ENCODE data around the gene HOXC11. TPM values are rescaled to one million over a fixed set of nuclear protein-coding genes. Genes with fewer than 3 reads are reported as not detected.

HOXC11 gene
- total RNA-seq, 1 experiment from 2014 or later, result 5.7 TPM

DNA sequence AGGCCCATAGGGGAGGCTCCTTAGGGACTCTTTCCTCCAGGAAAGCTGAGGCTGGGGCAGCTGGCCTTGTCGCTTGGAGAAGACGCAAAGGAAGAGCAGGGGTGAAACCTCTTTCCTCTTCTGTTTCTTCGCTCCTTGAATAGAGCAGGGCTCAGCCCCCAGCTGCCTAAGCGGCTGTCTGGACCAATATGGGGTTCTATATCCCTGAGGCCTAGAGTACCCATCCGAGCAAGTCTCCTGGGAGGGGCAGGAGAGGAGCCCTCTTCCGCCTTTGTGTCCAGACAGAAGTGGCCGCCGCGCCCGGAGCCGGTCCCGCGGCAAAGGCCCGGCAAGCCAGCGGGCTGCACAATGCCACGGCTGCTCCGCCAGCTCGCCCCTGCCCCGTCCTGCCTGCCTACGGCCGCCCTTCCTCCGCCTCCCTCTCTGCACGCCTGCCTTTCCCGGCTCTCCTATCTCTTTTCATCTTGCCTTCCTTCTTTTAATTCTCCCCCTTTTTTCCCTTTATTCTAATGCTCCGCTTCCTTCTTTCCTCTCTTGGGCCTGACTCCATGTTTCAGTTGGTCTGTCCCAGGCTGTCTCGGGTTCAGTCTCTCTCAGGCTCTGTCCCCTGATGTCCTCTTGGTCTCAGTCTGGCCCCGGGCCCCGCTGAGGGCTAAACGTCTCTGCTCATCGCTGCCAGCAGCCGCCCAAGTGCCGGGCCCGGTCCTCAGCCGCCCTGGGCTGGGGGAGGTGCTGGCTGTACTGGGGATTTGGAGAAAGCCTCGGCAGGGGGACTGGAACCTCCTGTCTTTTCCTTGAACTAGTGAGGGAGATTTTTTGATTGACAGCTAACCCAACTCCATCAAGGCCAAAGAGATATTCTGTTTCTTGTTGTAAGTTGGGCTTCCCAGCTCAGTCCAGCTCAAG, 24.5 kb downstream of the HOXC11 start:
- Histone ChIP-seq H3K27ac (ENCODE audit: low read depth, low read length, poor library complexity, severe bottlenecking) (peak overlapping the region; percentile 98), H3K36me3 (ENCODE audit: insufficient read depth, low read length, poor library complexity, severe bottlenecking) (peaks cover 3% of the 10 kb centered on the region), H3K9me3 (ENCODE audit: low read depth, low read length, poor library complexity, severe bottlenecking) (no peaks in the 10 kb centered on the region), H3K4me3 (ENCODE audit: low read depth, low read length, poor library complexity, severe bottlenecking) (peak overlapping the region; percentile 70), H3K27me3 (replicated peaks; ENCODE audit: insufficient read depth, low read depth, low read length, poor library complexity) (no peaks in the 10 kb centered on the region), H3K4me1 (ENCODE audit: insufficient read depth, low read length, poor library complexity, severe bottlenecking) (peaks cover 72% of the 10 kb centered on the region)
- no TSS peak for BruUV-seq (replicated peaks)
- intact Hi-C loops (cut with micrococcal nuclease; ENCODE audit: unreplicated experiment), result no loop called here
- CTCF ChIA-PET, result interaction anchor here (0.8 to 1.9 kb wide), 3 partner anchors 8 to 12 kb away, joined by 3 to 19 read pairs (median 5); partner anchors contain the start of genes HOXC10 and HOXC8
- POLR2A ChIA-PET (ENCODE audit: low non-redundant PET), result interaction anchor here (0.6 kb wide), 1 partner anchor 10 kb away, joined by 9 read pairs; no protein-coding TSS in a partner anchor
- DNase-seq (ENCODE audit: low spot score), result peak; percentile 56
- TF ChIP-seq, protein P1, sequence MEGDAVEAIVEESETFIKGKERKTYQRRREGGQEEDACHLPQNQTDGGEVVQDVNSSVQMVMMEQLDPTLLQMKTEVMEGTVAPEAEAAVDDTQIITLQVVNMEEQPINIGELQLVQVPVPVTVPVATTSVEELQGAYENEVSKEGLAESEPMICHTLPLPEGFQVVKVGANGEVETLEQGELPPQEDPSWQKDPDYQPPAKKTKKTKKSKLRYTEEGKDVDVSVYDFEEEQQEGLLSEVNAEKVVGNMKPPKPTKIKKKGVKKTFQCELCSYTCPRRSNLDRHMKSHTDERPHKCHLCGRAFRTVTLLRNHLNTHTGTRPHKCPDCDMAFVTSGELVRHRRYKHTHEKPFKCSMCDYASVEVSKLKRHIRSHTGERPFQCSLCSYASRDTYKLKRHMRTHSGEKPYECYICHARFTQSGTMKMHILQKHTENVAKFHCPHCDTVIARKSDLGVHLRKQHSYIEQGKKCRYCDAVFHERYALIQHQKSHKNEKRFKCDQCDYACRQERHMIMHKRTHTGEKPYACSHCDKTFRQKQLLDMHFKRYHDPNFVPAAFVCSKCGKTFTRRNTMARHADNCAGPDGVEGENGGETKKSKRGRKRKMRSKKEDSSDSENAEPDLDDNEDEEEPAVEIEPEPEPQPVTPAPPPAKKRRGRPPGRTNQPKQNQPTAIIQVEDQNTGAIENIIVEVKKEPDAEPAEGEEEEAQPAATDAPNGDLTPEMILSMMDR (conservative IDR thresholded peaks at IDR 0.05; ENCODE audit: low read depth, low read length), result no peak
- no peak for TF ChIP-seq EZH2 (IDR thresholded peaks at IDR 0.05; ENCODE audit: borderline replicate concordance, low read depth, low read length, poor library complexity, severe bottlenecking)

DNA sequence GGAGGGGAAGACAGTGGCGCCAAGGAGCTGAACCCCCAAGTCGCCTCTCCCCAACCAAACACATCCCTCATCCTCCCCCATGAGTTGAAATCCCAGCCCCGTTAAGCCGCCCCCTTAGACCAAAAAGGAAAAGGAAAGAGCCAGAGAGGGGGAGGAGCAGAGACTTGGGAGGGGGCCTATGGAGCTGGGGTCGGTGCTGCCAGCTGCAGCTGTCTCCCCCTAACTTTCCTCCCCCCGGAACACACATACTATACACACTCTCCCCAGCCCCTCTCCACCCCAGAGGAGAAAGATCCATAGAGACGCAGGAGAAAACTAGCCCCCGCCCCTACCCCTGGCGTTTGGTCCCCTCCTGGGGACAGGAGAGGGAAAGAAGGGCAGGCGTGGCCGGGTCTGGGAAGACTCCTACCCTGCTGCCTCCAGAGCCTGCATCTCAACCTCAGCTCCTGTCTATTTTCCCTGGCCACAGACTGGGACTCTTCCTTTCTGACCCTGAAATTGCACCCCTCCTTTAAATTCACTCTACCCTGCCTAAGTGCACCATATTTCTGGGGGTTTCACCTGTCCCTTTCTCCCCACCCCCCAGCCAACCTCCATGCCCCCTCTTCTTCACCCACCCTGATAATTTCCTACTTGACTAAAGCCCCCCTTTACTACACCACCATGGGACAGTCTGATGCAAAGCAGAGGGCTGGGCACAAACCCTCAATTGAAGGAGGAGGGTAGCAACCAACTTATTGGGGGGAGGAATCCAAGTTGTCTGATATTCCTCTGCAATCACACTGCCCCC, 25.4 kb downstream of the HOXC11 start:
- no peak for DNase-seq (ENCODE audit: low spot score)
- Histone ChIP-seq H3K27ac (ENCODE audit: low read depth, low read length, poor library complexity, severe bottlenecking) (peak overlapping the region; percentile 98), H3K4me3 (ENCODE audit: low read depth, low read length, poor library complexity, severe bottlenecking) (peak overlapping the region; percentile 70), H3K27me3 (replicated peaks; ENCODE audit: insufficient read depth, low read depth, low read length, poor library complexity) (no peaks in the 10 kb centered on the region), H3K9me3 (ENCODE audit: low read depth, low read length, poor library complexity, severe bottlenecking) (no peaks in the 10 kb centered on the region), H3K36me3 (ENCODE audit: insufficient read depth, low read length, poor library complexity, severe bottlenecking) (peaks cover 9% of the 10 kb centered on the region), H3K4me1 (ENCODE audit: insufficient read depth, low read length, poor library complexity, severe bottlenecking) (peaks cover 72% of the 10 kb centered on the region)
- intact Hi-C loops (cut with micrococcal nuclease; ENCODE audit: unreplicated experiment), result no loop called here
- CTCF ChIA-PET, result interaction anchor here (1.8 kb wide), 1 partner anchor 11 kb away, joined by 19 read pairs; the partner anchor contains the start of gene HOXC8
- TF ChIP-seq EZH2 (IDR thresholded peaks at IDR 0.05; ENCODE audit: borderline replicate concordance, low read depth, low read length, poor library complexity, severe bottlenecking), result no peak
- TF ChIP-seq, protein P1 (conservative IDR thresholded peaks at IDR 0.05; ENCODE audit: low read depth, low read length), result no peak
- POLR2A ChIA-PET (ENCODE audit: low non-redundant PET), result interaction anchor here (0.6 kb wide), 1 partner anchor 10 kb away, joined by 9 read pairs; no protein-coding TSS in a partner anchor
- BruUV-seq (replicated peaks), result no TSS peak

DNA sequence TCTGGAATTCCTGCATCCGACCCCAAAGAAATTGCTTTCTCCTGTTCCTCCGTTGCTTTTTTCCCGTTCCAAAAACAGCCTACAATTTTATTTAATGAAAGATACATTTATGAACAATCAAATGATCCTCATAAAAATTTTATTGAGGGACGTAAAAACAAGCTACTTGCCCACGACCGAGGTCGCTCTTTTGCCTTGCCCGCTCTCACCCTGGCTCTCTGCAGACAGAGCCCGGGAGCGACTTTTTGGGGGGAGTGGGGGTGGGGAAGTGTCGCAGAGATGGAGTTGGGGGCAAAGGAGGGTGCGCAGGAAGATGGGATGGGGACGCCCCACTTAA, 25.9 kb downstream of the HOXC11 start:
- Histone ChIP-seq H3K4me1 (ENCODE audit: insufficient read depth, low read length, poor library complexity, severe bottlenecking) (peaks cover 70% of the 10 kb centered on the region), H3K27me3 (replicated peaks; ENCODE audit: insufficient read depth, low read depth, low read length, poor library complexity) (no peaks in the 10 kb centered on the region), H3K9me3 (ENCODE audit: low read depth, low read length, poor library complexity, severe bottlenecking) (no peaks in the 10 kb centered on the region), H3K27ac (ENCODE audit: low read depth, low read length, poor library complexity, severe bottlenecking) (peak overlapping the region; percentile 98), H3K4me3 (ENCODE audit: low read depth, low read length, poor library complexity, severe bottlenecking) (peak overlapping the region; percentile 70), H3K36me3 (ENCODE audit: insufficient read depth, low read length, poor library complexity, severe bottlenecking) (peaks cover 9% of the 10 kb centered on the region)
- intact Hi-C loops (cut with micrococcal nuclease; ENCODE audit: unreplicated experiment), result no loop called here
- POLR2A ChIA-PET (ENCODE audit: low non-redundant PET), result interaction anchor here (1.1 kb wide), 1 partner anchor 11 kb away, joined by 5 read pairs; no protein-coding TSS in a partner anchor
- no peak for DNase-seq (ENCODE audit: low spot score)
- BruUV-seq (replicated peaks), result TSS peak; percentile 20
- CTCF ChIA-PET, result interaction anchor here (0.5 to 1.8 kb wide), 2 partner anchors 10 to 702 kb away, joined by 3 to 19 read pairs; partner anchors contain the start of gene HOXC8
- TF ChIP-seq, protein P1 (conservative IDR thresholded peaks at IDR 0.05; ENCODE audit: low read depth, low read length), result peak; percentile 28; the same call in 1 of the 2 replicates
- TF ChIP-seq EZH2 (IDR thresholded peaks at IDR 0.05; ENCODE audit: borderline replicate concordance, low read depth, low read length, poor library complexity, severe bottlenecking), result no peak
